Mucosa of stomach (tissue), 1 donor: ENCODE measurements around the gene PTPRD.

Experiments
- H3K27me3 ChIP-seq: one replicate; pipeline ENCODE4 v1.7.0; 2013; ENCODE audit warnings: mild to moderate bottlenecking, low read length; ENCODE audit not compliant: control insufficient read depth, insufficient read depth
- H3K36me3 ChIP-seq: one replicate; pipeline ENCODE4 v1.7.0; 2013; ENCODE audit warnings: low read length; ENCODE audit not compliant: control insufficient read depth, insufficient read depth
- H3K4me1 ChIP-seq: one replicate; pipeline ENCODE4 v1.7.0; 2013; ENCODE audit warnings: mild to moderate bottlenecking, low read length; ENCODE audit not compliant: control insufficient read depth, insufficient read depth
- H3K4me3 ChIP-seq: one replicate; pipeline ENCODE4 v1.7.0; 2013; ENCODE audit warnings: low read length
- H3K9ac ChIP-seq: one replicate; pipeline ENCODE4 v1.7.0; 2013; ENCODE audit warnings: mild to moderate bottlenecking, low read length, moderate library complexity
- H3K9me3 ChIP-seq: one replicate; pipeline ENCODE4 v1.7.0; 2013; ENCODE audit warnings: mild to moderate bottlenecking, low read length, moderate library complexity; ENCODE audit not compliant: control insufficient read depth
- donor health status: Pancreatic carcinoma.

PTPRD gene

GRCh38 chr9:8531826-8532415, 2080.9 kb downstream of the PTPRD start:
- Histone ChIP-seq H3K9ac (no peak overlapping the region), H3K4me1 (no peaks in the 10 kb centered on the region), H3K4me3 (no peak overlapping the region), H3K27me3 (no peaks in the 10 kb centered on the region), H3K36me3 (no peaks in the 10 kb centered on the region), H3K9me3 (no peaks in the 10 kb centered on the region)

GRCh38 chr9:8521112-8521511, 2091.7 kb downstream of the PTPRD start:
- H3K36me3 ChIP-seq, result no peaks in the 10 kb centered on the region
- H3K4me3 ChIP-seq, result no peak overlapping the region
- no peaks in the 10 kb centered on the region for H3K4me1 ChIP-seq
- no peaks in the 10 kb centered on the region for H3K27me3 ChIP-seq
- H3K9me3 ChIP-seq, result no peaks in the 10 kb centered on the region
- H3K9ac ChIP-seq, result no peak overlapping the region

DNA sequence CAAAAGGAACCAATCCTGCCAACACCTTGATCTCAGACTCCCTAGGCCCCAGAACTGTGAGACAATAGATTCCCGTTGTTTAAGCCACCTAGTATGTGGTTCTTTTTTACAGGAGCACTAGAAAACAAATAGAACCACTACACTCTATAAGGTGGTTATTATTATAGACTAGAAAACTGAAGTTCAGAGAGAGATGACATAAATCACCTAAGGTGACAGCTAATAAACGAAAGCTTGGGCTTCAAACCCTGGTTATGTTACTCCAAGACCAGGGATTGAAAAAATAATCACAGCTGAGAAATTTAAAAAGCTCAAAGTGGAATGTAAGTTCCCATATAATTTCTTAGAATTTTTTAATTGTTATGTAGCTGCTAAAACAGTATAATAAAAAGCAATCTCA, 2097.1 kb downstream of the PTPRD start:
- Histone ChIP-seq H3K36me3 (no peaks in the 10 kb centered on the region), H3K9me3 (no peaks in the 10 kb centered on the region), H3K9ac (no peak overlapping the region)

GRCh38 chr9:8514760-8515159, 2098.0 kb downstream of the PTPRD start:
- Histone ChIP-seq H3K9me3 (no peaks in the 10 kb centered on the region), H3K4me3 (no peak overlapping the region), H3K36me3 (no peaks in the 10 kb centered on the region), H3K4me1 (no peaks in the 10 kb centered on the region), H3K27me3 (no peaks in the 10 kb centered on the region), H3K9ac (no peak overlapping the region)

More for the DNA sequence above, 2097.1 kb downstream of the PTPRD start:
- no peaks in the 10 kb centered on the region for H3K4me1 ChIP-seq
- no peak overlapping the region for H3K4me3 ChIP-seq
- H3K27me3 ChIP-seq, result no peaks in the 10 kb centered on the region

DNA sequence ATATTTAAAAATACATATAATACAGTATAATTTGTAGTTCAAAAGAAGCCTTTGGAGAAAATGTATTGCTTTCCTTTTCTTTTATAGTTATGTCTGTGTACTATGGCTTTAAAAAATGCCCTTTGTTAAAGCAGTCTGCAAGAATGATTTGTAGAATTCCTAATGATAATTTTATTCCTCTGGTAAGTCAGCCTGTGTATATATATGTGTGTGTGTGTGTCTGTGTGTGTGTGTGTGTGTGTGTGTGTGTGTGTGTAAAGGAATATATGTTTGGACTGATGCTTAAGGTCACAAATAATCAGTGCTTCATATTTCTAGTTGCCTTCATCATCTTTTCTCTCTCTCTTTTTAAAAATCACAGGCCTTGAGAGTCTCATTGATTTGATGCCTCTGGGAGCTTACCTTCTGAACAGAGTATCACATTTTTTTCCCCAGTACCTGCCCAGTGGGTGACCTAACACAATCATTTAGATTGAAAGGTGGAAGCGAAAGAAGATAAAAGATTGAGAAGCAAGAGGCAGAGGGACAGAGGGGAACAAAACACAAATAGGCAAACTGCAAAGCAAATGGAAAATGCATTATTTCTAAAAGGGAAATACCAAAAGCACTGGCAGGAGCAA, 2104.0 kb downstream of the PTPRD start:
- no peaks in the 10 kb centered on the region for H3K9me3 ChIP-seq
- no peaks in the 10 kb centered on the region for H3K4me1 ChIP-seq
- no peaks in the 10 kb centered on the region for H3K27me3 ChIP-seq
- H3K4me3 ChIP-seq, result no peak overlapping the region
- no peaks in the 10 kb centered on the region for H3K36me3 ChIP-seq
- H3K9ac ChIP-seq, result no peak overlapping the region

GRCh38 chr9:8494571-8494970, 2118.2 kb downstream of the PTPRD start:
- Histone ChIP-seq H3K9me3 (no peaks in the 10 kb centered on the region), H3K4me1 (no peaks in the 10 kb centered on the region), H3K9ac (no peak overlapping the region), H3K27me3 (no peaks in the 10 kb centered on the region), H3K36me3 (no peaks in the 10 kb centered on the region), H3K4me3 (no peak overlapping the region)

GRCh38 chr9:8492679-8493078, 2120.1 kb downstream of the PTPRD start:
- Histone ChIP-seq H3K4me1 (no peaks in the 10 kb centered on the region), H3K9ac (no peak overlapping the region), H3K4me3 (no peak overlapping the region), H3K9me3 (no peaks in the 10 kb centered on the region), H3K36me3 (no peaks in the 10 kb centered on the region), H3K27me3 (no peaks in the 10 kb centered on the region)

- Histone ChIP-seq H3K27me3 (no peaks in the 10 kb centered on the region), H3K9me3 (no peaks in the 10 kb centered on the region), H3K4me3 (no peak overlapping the region), H3K9ac (no peak overlapping the region), H3K4me1 (no peaks in the 10 kb centered on the region), H3K36me3 (no peaks in the 10 kb centered on the region)
Observed at GRCh38 chr9:8492024-8492423, 2120.8 kb downstream of the PTPRD start.

DNA sequence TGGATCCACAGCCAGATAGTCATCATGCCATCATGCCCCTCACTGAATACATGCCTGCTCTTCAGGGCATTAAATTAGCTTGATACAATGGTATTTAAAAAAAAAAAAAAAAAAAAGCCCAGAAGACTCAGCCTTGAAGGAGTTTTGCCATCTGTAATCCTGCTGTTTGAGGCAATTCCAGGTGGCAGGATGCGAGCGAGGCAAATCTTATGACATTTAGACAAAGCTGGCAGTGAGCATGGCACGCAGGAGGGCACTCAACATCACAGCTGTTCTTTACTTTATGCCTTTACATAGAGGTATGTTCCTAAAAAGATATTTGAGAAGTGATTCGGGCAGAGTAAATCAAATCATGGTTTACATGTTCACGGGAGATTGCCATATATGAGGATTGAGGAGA, 2121.2 kb downstream of the PTPRD start:
- no peak overlapping the region for H3K4me3 ChIP-seq
- no peak overlapping the region for H3K9ac ChIP-seq
- H3K27me3 ChIP-seq, result no peaks in the 10 kb centered on the region
- H3K9me3 ChIP-seq, result no peaks in the 10 kb centered on the region
- no peaks in the 10 kb centered on the region for H3K36me3 ChIP-seq
- H3K4me1 ChIP-seq, result no peaks in the 10 kb centered on the region

GRCh38 chr9:8489835-8490234, 2123.0 kb downstream of the PTPRD start:
- H3K9ac ChIP-seq, result no peak overlapping the region
- H3K9me3 ChIP-seq, result no peaks in the 10 kb centered on the region
- H3K4me3 ChIP-seq, result no peak overlapping the region
- no peaks in the 10 kb centered on the region for H3K27me3 ChIP-seq
- no peaks in the 10 kb centered on the region for H3K4me1 ChIP-seq
- H3K36me3 ChIP-seq, result no peaks in the 10 kb centered on the region

GRCh38 chr9:8486095-8486494, 2126.7 kb downstream of the PTPRD start:
- no peaks in the 10 kb centered on the region for H3K36me3 ChIP-seq
- H3K4me3 ChIP-seq, result no peak overlapping the region
- H3K9me3 ChIP-seq, result no peaks in the 10 kb centered on the region
- no peaks in the 10 kb centered on the region for H3K27me3 ChIP-seq
- no peaks in the 10 kb centered on the region for H3K4me1 ChIP-seq
- H3K9ac ChIP-seq, result no peak overlapping the region

GRCh38 chr9:8484597-8485191, 2128.1 kb downstream of the PTPRD start:
- Histone ChIP-seq H3K9ac (no peak overlapping the region), H3K27me3 (no peaks in the 10 kb centered on the region), H3K4me3 (no peak overlapping the region), H3K4me1 (no peaks in the 10 kb centered on the region), H3K9me3 (no peaks in the 10 kb centered on the region), H3K36me3 (no peaks in the 10 kb centered on the region)
